SW480 (cell line): Measurements from ENCODE around the gene APPL2.
"Not testable (repeated sequence)": the region's sequence is repeated elsewhere in the genome, so short reads cannot be mapped to it uniquely, and the experiment has no call there.

ENCODE experiments used
- DNase-seq: peaks from one replicate; pipeline ENCODE4 v3.0.0-alpha.2; 2016; ENCODE audit warnings: low spot score

APPL2 gene

DNA sequence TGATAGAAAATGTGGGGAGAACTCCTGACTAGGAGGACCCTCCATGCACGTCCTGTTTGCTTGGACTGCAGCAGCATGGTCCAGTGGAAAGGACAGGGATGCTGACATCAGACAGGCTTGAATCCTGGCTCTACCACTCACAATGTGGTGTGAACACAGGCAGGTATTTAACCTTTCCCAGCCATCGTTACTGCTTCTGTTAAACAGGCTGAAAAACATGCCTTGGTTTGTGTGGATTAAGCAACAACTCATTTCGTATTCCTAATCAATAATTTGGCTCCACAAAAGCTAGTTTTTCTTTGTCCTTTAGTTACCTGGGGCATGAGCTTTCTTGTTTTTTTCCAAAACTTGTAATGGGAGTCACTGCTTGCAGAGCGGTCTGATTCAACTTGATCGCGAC, 41.0 kb downstream of the APPL2 start:
- no peak for DNase-seq

GRCh38 chr12:105192624-105193225, 43.2 kb downstream of the APPL2 start:
- DNase-seq: no peak

GRCh38 chr12:105190530-105190929, 45.4 kb downstream of the APPL2 start:
- no peak for DNase-seq

GRCh38 chr12:105189293-105189692, 46.7 kb downstream of the APPL2 start:
- DNase-seq: no peak

- DNase-seq: not testable (repeated sequence)
Observed at GRCh38 chr12:105183976-105184375, 52.0 kb downstream of the APPL2 start.

- not testable (repeated sequence) for DNase-seq
Observed at GRCh38 chr12:105183406-105183805, 52.6 kb downstream of the APPL2 start.

GRCh38 chr12:105179114-105179513, 56.9 kb downstream of the APPL2 start:
- DNase-seq: not testable (repeated sequence)

DNA sequence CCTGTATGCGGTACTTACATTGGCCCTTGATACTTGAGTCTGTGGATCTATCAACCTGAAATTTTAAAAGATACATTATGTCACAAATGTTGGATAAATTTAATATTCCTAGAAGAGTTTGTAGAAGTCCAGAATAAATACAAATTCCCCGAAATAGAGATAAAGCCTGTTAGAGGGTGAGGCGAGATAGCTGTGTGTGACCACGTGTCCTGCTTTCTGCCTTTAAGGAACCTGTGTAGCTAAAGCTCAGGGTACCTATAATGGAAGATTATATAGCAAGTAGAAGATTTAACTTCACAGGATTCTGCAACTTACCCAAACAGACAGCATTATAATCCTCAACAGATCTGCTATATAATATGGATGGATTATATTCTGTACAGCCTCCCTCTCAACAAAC, 58.8 kb downstream of the APPL2 start:
- no peak for DNase-seq

DNA sequence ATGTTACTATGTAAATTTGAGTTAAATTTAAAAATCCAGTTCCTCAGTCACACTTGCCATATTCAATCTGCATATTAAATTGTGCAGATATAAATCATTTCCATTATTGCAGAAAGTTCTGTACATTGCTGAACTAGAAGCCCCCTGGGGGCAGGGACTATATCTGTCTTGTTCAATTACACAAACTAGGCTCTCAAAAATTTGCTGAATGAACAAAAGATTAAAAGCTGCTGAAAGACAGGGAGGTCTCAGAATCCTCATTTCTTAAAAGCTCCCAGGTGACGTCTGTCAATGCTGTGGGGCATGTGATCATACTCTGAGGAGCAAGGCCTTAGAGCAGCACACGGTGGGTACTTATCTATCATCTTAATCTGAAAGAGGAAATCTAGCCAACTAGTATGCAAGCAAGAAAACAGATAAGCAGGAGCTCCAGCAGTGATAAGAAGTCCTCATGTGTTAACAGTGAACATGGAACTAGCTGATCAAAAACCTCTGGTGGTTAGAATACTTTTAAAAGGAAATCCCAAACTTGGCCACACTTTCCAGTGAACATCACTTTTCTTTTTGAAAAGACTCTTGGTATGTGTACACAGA, 60.5 kb downstream of the APPL2 start:
- no peak for DNase-seq

DNA sequence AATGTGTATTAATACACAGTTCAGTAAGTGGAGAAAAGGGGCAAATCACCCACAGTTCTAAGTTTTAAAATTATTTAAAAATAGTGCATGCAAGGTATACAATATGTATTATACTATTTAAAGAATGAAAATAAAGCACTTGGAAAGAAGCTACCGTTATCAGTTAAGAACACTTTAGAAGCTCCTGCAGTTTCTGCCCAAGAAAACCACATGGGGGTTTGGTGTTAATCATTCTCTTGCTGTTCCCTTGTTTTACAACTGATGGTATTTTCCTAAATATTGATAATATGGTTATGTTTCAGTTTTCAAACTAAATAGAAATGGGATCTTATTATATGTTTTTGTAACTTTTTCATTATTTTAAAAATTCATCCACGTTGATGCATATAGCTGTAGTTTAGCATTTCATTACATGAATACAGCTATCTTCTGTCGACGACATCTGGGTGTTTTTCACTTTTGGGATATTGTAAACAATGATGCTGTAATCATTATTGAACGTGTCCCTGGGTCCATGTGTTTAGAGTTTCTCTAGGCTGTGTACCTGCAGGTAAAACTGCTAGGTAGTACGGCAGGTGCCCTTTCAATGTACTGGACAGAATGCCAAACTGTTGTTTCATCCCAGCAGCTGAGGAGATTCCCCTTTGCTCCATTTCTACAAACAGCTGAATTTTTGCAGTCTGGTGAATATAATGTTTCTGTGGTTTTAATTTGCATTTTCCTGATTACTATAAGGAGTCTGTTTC, 64.1 kb downstream of the APPL2 start:
- DNase-seq: no peak

- no peak for DNase-seq
Observed at GRCh38 chr12:105170139-105170538, 65.8 kb downstream of the APPL2 start.

GRCh38 chr12:105168006-105168405, 68.0 kb downstream of the APPL2 start:
- DNase-seq: no peak

DNA sequence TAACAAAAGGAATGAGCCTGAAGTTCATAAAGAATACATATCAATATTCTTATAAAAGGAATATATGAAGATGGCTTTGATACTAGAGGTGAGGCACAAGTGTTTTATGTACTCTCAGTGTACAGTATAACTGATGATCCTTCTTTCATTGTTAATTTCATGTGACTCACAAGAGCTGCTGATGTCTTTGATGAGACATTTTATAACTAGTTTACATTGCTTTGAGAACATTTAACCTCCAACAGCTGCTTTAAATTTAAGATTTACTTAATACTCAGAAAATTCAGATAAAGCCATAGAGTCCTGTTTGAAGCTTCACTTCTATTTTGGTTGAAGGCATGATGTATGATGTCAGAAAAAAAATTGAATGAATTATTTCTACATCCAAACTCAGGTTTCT, 68.6 kb downstream of the APPL2 start:
- DNase-seq: no peak

GRCh38 chr12:105166736-105167135, 69.2 kb downstream of the APPL2 start:
- DNase-seq: no peak

DNA sequence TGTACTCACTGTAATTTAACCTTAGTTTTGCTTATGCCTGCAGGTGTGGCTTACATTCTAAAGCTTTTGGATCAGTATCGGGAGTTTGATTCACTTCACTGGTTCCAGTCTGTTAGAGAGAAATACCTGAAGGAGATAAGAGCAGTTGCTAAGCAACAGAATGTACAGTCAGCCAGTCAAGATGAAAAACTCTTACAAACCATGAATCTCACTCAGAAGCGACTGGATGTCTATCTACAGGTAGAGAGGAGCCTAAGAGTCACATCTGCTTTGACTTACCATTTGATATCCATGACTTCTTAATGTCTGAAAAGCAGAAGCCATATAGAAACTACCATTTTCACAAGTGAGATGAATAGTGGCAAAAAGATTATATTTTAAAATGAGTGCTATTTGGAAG, 71.9 kb downstream of the APPL2 start:
- no peak for DNase-seq

DNA sequence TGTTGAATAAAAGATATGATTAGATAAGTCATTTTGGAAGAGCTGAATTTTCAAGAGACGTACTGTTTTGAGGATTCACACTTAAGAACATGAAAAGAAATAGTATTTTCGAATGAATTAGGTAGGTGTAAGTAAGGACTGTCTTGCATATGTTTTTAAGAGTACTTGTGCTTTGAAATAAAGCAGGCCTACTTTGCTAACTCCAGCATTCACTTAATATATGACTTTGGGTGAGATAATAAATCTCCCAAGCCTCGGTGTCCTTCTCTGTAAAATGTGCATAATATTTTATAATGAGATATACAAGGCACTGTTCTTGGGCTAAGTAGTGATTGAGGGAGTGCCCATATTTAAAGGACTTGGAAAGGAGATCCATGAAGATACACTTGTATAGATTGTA, 73.8 kb downstream of the APPL2 start:
- DNase-seq: no peak

DNA sequence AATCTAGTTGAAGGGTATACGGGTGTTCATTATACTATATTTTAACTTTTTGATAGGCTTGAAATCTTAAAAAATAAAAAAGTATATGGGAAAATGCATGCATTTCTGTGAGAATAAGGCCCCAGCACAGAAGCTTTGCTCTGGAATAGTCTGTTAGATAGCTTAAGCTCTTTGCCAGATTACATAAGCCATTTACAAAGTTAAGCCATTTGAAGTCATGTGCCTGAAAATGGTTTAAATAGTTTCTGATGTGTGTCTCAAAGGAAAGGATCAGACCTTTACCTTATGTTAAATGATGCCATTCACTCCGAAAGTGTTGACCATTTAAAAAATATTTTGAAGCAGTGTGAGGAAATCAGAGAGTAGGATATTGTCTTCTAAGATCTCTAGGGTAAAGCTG, 77.1 kb downstream of the APPL2 start:
- no peak for DNase-seq

GRCh38 chr12:105157606-105158005, 78.4 kb downstream of the APPL2 start:
- DNase-seq: no peak

- no peak for DNase-seq
Observed at GRCh38 chr12:105156260-105156659, 79.7 kb downstream of the APPL2 start.

DNA sequence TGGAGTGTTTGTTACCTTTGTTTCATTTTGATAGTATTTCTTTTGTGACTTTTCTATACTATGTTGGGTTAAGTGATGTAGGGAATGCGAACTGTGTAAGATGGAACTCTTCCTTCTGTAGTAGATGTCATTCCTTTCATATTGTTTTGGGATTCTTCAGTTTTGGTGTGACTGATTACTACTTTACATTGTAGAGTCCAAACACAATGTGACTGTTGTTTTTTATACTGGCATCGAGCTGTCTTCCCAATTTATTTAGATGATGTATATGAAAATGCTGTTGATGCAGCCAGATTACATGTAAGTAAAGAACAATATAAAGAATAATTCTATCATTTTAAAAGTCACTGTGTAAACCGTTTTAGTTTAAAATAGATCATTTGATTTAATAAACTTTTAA, 93.7 kb downstream of the APPL2 start:
- no peak for DNase-seq

DNA sequence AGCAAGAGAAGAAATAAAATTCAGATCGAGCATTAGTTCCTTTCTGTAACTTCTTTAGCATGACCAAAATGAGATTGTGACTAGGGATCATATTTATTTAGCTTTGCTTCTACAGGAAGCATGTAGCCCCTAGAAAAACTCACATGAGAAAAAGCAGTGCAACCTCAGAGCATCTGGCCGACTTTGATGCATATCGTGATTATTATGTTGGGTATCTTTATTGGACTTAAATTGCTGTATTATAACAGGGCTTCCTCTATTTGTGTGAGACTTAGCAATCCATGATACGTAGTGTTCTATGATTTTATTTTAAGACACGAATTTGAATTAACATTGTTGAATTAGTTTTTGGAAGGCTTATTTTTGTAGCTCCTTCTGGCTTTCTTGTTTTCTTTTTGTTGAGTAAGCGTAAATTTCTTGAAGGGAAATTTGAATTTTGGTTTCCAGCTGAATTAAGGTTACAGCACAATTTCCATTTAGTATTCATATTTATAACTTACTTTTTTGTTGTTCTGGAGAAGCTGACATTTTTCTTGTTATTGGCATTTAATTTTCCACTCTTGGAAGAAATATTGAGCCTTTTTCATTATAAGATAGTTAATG, 94.6 kb downstream of the APPL2 start:
- no peak for DNase-seq

DNA sequence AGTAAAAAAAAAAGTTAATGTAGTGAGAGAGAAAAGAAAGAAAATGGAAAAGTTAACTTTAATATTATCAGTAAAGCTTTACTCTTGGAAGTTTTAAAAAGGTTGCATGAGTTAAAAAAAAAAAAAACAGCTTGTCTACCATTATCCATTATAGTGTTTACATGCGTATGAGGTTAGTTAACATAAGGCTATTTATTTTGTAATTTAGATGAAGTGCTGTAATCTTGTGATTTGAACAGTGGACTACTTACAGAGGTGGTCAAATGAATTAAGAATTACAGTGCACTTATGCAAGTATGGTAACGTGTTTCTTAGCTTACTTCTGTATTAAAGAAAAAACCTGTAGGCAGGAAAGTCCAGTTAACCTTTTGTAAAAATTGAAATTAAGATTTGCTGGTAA, 97.7 kb downstream of the APPL2 start:
- DNase-seq: no peak
